A549 (cell line): ENCODE measurements around the gene THADA. TPM values are rescaled to one million over a fixed set of nuclear protein-coding genes. Genes with fewer than 3 reads are reported as not detected.

ENCODE experiments used
- ATAC-seq, 2 experiments: fragments of 200-7000 bp in 1 of 2; fragments of >200 bp in 1 of 2; cut with Nextera tagmentation in 1 of 2; cut with Tn5 transposase in 1 of 2; 3 replicates each; pipeline versions ENCODE4 v1.8.0 to v1.9.1; 2018 to 2020; ENCODE audit warnings: mild to moderate bottlenecking in 1 of 2, moderate library complexity in 1 of 2
- CTCF ChIA-PET: fragments of 300-600 bp; sonication (Branson Sonifier 250); formaldehyde crosslinking; extraction: SDS; loops from one replicate; lab custom pipeline; 2021; ENCODE audit warnings: antibody characterized with exemption, inconsistent platforms; lab: Yijun Ruan, JAX
- POLR2A ChIA-PET: fragments of 350-600 bp; formaldehyde crosslinking; extraction: SDS; loops from one replicate; lab custom pipeline; 2021; ENCODE audit warnings: antibody characterized with exemption, inconsistent platforms; lab: Yijun Ruan, JAX
- DNase-seq, 2 experiments: peaks; one replicate each; pipeline versions ENCODE4 v3.0.0 to v3.0.0-alpha.2; 2011 to 2016; ENCODE audit warnings: low read depth in 1 of 2, low spot score in 1 of 2
- FAIRE-seq: peaks from 2 replicates; lab custom pipeline; 2011; peaks lifted over from hg19 to GRCh38; lab: Jason Lieb, UNC
- H3K27ac ChIP-seq, 2 experiments: fragments of >200 bp; sonication (Bioruptor Twin); formaldehyde crosslinking; 3 replicates each; pipeline ENCODE4 v1.5.1; 2016 to 2017
- H3K4me1 ChIP-seq: fragments of >200 bp; sonication (Bioruptor Twin); formaldehyde crosslinking; 3 replicates; pipeline ENCODE4 v1.6.1; 2016
- H3K4me2 ChIP-seq: fragments of >200 bp; sonication (Bioruptor Twin); formaldehyde crosslinking; 3 replicates; pipeline ENCODE4 v1.6.1; 2016
- H3K4me3 ChIP-seq: fragments of >200 bp; sonication (Bioruptor Twin); formaldehyde crosslinking; 3 replicates; pipeline ENCODE4 v1.5.1; 2016
- H3K9me3 ChIP-seq: fragments of >200 bp; sonication (Bioruptor Twin); formaldehyde crosslinking; 3 replicates; pipeline ENCODE4 v1.6.1; 2016
- BHLHE40 ChIP-seq: IDR thresholded peaks from 2 replicates; pipeline ENCODE4 v1.6.1; 2012; ENCODE audit warnings: low read depth, low read length, inconsistent platforms
- CBX2 ChIP-seq: fragments of 200-600 bp; sonication (generic); IDR thresholded peaks from 2 replicates; pipeline ENCODE4 v1.6.1; 2016; ENCODE audit warnings: low read depth, mild to moderate bottlenecking, borderline replicate concordance
- CBX8 ChIP-seq: fragments of 200-600 bp; sonication (generic); IDR thresholded peaks from 2 replicates; pipeline ENCODE4 v1.6.1; 2016
- CEBPB ChIP-seq, 2 experiments: fragments of >200 bp in 1 of 2; sonication (Bioruptor Twin) in 1 of 2; formaldehyde crosslinking in 1 of 2; IDR thresholded peaks; 2 replicates each; pipeline ENCODE4 v1.6.1; 2012 to 2016
- CHD4 ChIP-seq: fragments of 200-600 bp; sonication (generic); IDR thresholded peaks from 2 replicates; pipeline ENCODE4 v1.6.1; 2016; ENCODE audit warnings: antibody characterized with exemption, mild to moderate bottlenecking, borderline replicate concordance
- EHF ChIP-seq: fragments of 250-450 bp; sonication (Bioruptor Pico); IDR thresholded peaks from 2 replicates; pipeline ENCODE4 v1.5.0; 2020; ENCODE audit warnings: mild to moderate bottlenecking
- EHMT2 ChIP-seq: fragments of 200-600 bp; sonication (generic); IDR thresholded peaks from 2 replicates; pipeline ENCODE4 v1.6.1; 2016; ENCODE audit warnings: antibody characterized with exemption, low read depth, mild to moderate bottlenecking, moderate library complexity
- ELK1 ChIP-seq: fragments of 150-350 bp; IDR thresholded peaks from 2 replicates; pipeline ENCODE4 v1.6.1; 2014; ENCODE audit warnings: low read depth, mild to moderate bottlenecking, low read length
- EP300 ChIP-seq, 2 experiments: fragments of >200 bp; sonication (Bioruptor Twin); formaldehyde crosslinking; IDR thresholded peaks; 2 replicates in 1 of 2; 3 replicates in 1 of 2; pipeline ENCODE4 v1.6.1; 2016 to 2017
- ESRRA ChIP-seq: fragments of 150-350 bp; IDR thresholded peaks from 2 replicates; pipeline ENCODE4 v1.6.1; 2014; ENCODE audit warnings: mild to moderate bottlenecking, low read length, borderline replicate concordance
- FOSL2 ChIP-seq, 2 experiments: fragments of 450-650 bp in 1 of 2; fragments of >200 bp in 1 of 2; sonication (Bioruptor Twin) in 1 of 2; formaldehyde crosslinking; IDR thresholded peaks; 2 replicates each; pipeline versions ENCODE4 v1.5.0 to v1.6.1; 2016 to 2020; ENCODE audit warnings: mild to moderate bottlenecking in 1 of 2, moderate library complexity in 1 of 2
- FOXS1 ChIP-seq: fragments of 250-450 bp; sonication (Bioruptor Pico); IDR thresholded peaks from 2 replicates; pipeline ENCODE4 v1.5.0; 2020; ENCODE audit warnings: mild to moderate bottlenecking, moderate library complexity
- HES2 ChIP-seq: fragments of >200 bp; sonication (Bioruptor Twin); formaldehyde crosslinking; IDR thresholded peaks from 2 replicates; pipeline ENCODE4 v1.6.1; 2016
- HOXA7 ChIP-seq: fragments of 250-450 bp; sonication (Bioruptor Pico); IDR thresholded peaks from 2 replicates; pipeline ENCODE4 v1.5.0; 2020; ENCODE audit warnings: mild to moderate bottlenecking, moderate library complexity
- JUN ChIP-seq, 2 experiments: fragments of >200 bp; sonication (Bioruptor Twin); formaldehyde crosslinking; IDR thresholded peaks; 2 replicates in 1 of 2; 3 replicates in 1 of 2; pipeline ENCODE4 v1.6.1; 2016 to 2017
- JUNB ChIP-seq: fragments of >200 bp; sonication (Bioruptor Twin); formaldehyde crosslinking; IDR thresholded peaks from 2 replicates; pipeline ENCODE4 v1.6.1; 2016
- PHF8 ChIP-seq: fragments of 200-600 bp; sonication (generic); IDR thresholded peaks from 2 replicates; pipeline ENCODE4 v1.6.1; 2016; ENCODE audit warnings: low read depth, mild to moderate bottlenecking, antibody characterized with exemption, moderate library complexity, borderline replicate concordance
- POLR2A ChIP-seq: IDR thresholded peaks from 2 replicates; pipeline ENCODE4 v1.6.1; 2012; ENCODE audit warnings: mild to moderate bottlenecking, low read length
- POLR2AphosphoS2 ChIP-seq: conservative IDR thresholded peaks from 2 replicates; pipeline ENCODE4 v1.6.1; 2012; ENCODE audit warnings: low read length, improper control_type of control experiment, inconsistent platforms
- RFX5 ChIP-seq: fragments of 450-650 bp; IDR thresholded peaks from 2 replicates; pipeline ENCODE4 v1.7.1; 2014; ENCODE audit warnings: antibody characterized with exemption, mild to moderate bottlenecking, moderate library complexity
- SMC3 ChIP-seq: fragments of >200 bp; sonication (Bioruptor Twin); formaldehyde crosslinking; IDR thresholded peaks from 3 replicates; pipeline ENCODE4 v1.6.1; 2018; ENCODE audit warnings: inconsistent platforms
- ZNF302 ChIP-seq: fragments of 250-450 bp; sonication (Bioruptor Pico); IDR thresholded peaks from 2 replicates; pipeline ENCODE4 v1.9.0; 2021; ENCODE audit warnings: inconsistent platforms, mild to moderate bottlenecking, moderate library complexity
- ZSCAN20 ChIP-seq: fragments of 250-450 bp; sonication (Bioruptor Pico); IDR thresholded peaks from 2 replicates; pipeline ENCODE4 v1.8.0; 2022; ENCODE audit warnings: mild to moderate bottlenecking, moderate library complexity
- WGBS: methylation state at CpG from one replicate; pipeline ENCODE4 v1.1.6; 2017; ENCODE audit errors: missing lambda C conversion rate; 5-methylcytosine and 5-hydroxymethylcytosine counted together
- polyA plus RNA-seq, 4 experiments: library from polyadenylated mRNA; depleted of rRNA in 3 of 4; stranded (reverse); fragments of >200 nt; fragmentation: RNase III in 1 of 4; extraction: RNeasy Plus Mini Kit Qiagen cat#74134 plus additional on column Dnase treatment in 1 of 4; gene quantifications; 2 replicates in 3 of 4; 3 replicates in 1 of 4; pipeline ENCODE4 v1.2.3, GENCODE V29; 2011 to 2017
- TF ChIP-seq, protein P1 (sequence below): fragments of 250-450 bp; sonication (Bioruptor Pico); IDR thresholded peaks from 2 replicates; pipeline ENCODE4 v1.5.0; 2021; ENCODE audit warnings: mild to moderate bottlenecking, moderate library complexity, borderline replicate concordance
- TF ChIP-seq, protein P2 (sequence below): fragments of 250-450 bp; sonication (Bioruptor Pico); IDR thresholded peaks from 2 replicates; pipeline ENCODE4 v1.5.0; 2020; ENCODE audit warnings: low read depth, mild to moderate bottlenecking, moderate library complexity
- TF ChIP-seq, protein P3 (sequence below): IDR thresholded peaks from 2 replicates; pipeline ENCODE4 v1.6.1; 2012

The THADA gene
- polyA plus RNA-seq, 2 of the 4 experiments (the other 2 are of a cell fraction): 21.8 to 37.9 TPM

DNA sequence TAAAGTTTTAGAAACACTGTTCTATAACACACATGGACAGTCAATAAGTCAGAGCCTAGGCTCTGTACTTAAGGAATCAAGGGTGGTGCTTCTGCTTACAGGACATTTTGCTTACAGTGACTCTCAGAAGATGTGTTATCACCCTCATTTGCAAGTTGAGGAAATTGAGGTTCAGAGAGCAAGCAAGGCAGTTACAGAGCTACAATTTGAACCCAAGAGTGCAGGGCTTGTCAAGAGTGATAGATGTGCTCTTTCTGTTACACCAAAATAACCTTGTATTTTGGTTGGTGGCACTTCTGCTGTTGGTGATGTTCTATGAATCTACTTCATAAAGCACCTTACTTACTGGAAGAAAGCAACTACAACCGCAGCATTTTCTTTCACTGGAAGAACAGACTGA, 170.2 kb downstream of the THADA start:
- H3K4me1 ChIP-seq: peaks cover 60% of the 10 kb centered on the region
- FAIRE-seq (no peak), ATAC-seq (no peak), DNase-seq (no peak)
- H3K9me3 ChIP-seq: no peaks in the 10 kb centered on the region
- WGBS: 98% methylated on average over 1 of the region's 1 CpG
- H3K27ac ChIP-seq: peak overlapping the region; percentile 68 to 81
- peak overlapping the region; percentile 51 for H3K4me2 ChIP-seq
- CTCF ChIA-PET: interaction anchor here (1.3 kb wide), 1 partner anchor 11 kb away, joined by 3 read pairs; no protein-coding TSS in a partner anchor
- TF ChIP-seq HOXA7 (CRISPR knock-in tag) (no peak), CEBPB (IDR thresholded peaks at IDR 0.05) (no peak), CBX2 (no peak), ESRRA (no peak), JUNB (no peak), SMC3 (no peak), ZNF302 (CRISPR knock-in tag) (no peak), CHD4 (no peak)
- TF ChIP-seq, protein P1, sequence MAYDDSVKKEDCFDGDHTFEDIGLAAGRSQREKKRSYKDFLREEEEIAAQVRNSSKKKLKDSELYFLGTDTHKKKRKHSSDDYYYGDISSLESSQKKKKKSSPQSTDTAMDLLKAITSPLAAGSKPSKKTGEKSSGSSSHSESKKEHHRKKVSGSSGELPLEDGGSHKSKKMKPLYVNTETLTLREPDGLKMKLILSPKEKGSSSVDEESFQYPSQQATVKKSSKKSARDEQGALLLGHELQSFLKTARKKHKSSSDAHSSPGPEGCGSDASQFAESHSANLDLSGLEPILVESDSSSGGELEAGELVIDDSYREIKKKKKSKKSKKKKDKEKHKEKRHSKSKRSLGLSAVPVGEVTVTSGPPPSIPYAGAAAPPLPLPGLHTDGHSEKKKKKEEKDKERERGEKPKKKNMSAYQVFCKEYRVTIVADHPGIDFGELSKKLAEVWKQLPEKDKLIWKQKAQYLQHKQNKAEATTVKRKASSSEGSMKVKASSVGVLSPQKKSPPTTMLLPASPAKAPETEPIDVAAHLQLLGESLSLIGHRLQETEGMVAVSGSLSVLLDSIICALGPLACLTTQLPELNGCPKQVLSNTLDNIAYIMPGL (CRISPR knock-in tag): no peak
- POLR2A ChIA-PET: no interaction called here
- no peak overlapping the region for H3K4me3 ChIP-seq

GRCh38 chr2:43424262-43425207, 171.3 kb downstream of the THADA start:
- no peaks in the 10 kb centered on the region for H3K9me3 ChIP-seq
- H3K4me2 ChIP-seq: peak overlapping the region; percentile 41
- CTCF ChIA-PET: interaction anchor here (0.7 to 1.7 kb wide), 3 partner anchors 12 to 61 kb away, joined by 3 to 4 read pairs (median 3); no protein-coding TSS in a partner anchor
- WGBS: 81% methylated on average over 6 of the region's 6 CpGs
- DNase-seq (no peak), FAIRE-seq (no peak), ATAC-seq (no peak)
- peak overlapping the region; percentile 68 to 81; a peak in 5 of 6 replicates for H3K27ac ChIP-seq
- no peak for TF ChIP-seq RFX5
- TF ChIP-seq CEBPB (IDR thresholded peaks at IDR 0.05): peak in 1 of 2 experiments; percentile 56; a peak in 3 of 4 replicates
- no peak for TF ChIP-seq CBX8
- no peak for TF ChIP-seq EP300 (IDR thresholded peaks at IDR 0.05)
- POLR2A ChIA-PET: no interaction called here
- peaks cover 60% of the 10 kb centered on the region for H3K4me1 ChIP-seq
- H3K4me3 ChIP-seq: no peak overlapping the region

DNA sequence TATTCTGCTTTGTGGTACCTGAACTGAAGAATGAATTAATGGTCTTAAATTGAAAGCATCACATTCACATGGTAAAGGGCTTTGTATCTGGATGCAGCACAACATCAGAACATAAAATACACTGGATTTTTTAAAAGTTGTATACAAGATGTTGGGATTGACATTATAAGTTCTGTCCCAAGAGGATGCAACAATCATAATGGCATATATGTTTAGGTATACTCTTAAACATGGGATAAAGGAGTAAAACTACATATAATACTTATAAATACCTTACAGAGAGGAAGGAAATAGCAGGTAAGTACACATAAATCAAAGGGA, 171.9 kb downstream of the THADA start:
- H3K27ac ChIP-seq: peak overlapping the region in 1 of 2 experiments; percentile 81; a peak in 3 of 6 replicates
- ATAC-seq (no peak), FAIRE-seq (no peak), DNase-seq (no peak)
- ChIA-PET POLR2A (no interaction called here), CTCF (interaction anchor here (1.7 kb wide), 1 partner anchor 12 kb away, joined by 4 read pairs; no protein-coding TSS in a partner anchor)
- no peak overlapping the region for H3K4me3 ChIP-seq
- H3K4me2 ChIP-seq: peak overlapping the region; percentile 41; the same call in 2 of the 3 replicates
- peaks cover 54% of the 10 kb centered on the region for H3K4me1 ChIP-seq
- H3K9me3 ChIP-seq: no peaks in the 10 kb centered on the region
- TF ChIP-seq EHMT2: no peak
- TF ChIP-seq CBX8: no peak
- TF ChIP-seq, protein P2, sequence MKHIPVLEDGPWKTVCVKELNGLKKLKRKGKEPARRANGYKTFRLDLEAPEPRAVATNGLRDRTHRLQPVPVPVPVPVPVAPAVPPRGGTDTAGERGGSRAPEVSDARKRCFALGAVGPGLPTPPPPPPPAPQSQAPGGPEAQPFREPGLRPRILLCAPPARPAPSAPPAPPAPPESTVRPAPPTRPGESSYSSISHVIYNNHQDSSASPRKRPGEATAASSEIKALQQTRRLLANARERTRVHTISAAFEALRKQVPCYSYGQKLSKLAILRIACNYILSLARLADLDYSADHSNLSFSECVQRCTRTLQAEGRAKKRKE (CRISPR knock-in tag): no peak
- TF ChIP-seq EP300 (IDR thresholded peaks at IDR 0.05): no peak
- TF ChIP-seq POLR2A: no peak
- TF ChIP-seq CEBPB (IDR thresholded peaks at IDR 0.05): no peak
- TF ChIP-seq CBX2: no peak
- no peak for TF ChIP-seq ELK1
- TF ChIP-seq BHLHE40: no peak
- no peak for TF ChIP-seq FOSL2 (IDR thresholded peaks at IDR 0.05)
- no peak for TF ChIP-seq FOSL2 (CRISPR knock-in tag; IDR thresholded peaks at IDR 0.05)
- no peak for TF ChIP-seq FOXS1
- TF ChIP-seq RFX5: no peak
- TF ChIP-seq ESRRA: no peak
- TF ChIP-seq, protein P3, sequence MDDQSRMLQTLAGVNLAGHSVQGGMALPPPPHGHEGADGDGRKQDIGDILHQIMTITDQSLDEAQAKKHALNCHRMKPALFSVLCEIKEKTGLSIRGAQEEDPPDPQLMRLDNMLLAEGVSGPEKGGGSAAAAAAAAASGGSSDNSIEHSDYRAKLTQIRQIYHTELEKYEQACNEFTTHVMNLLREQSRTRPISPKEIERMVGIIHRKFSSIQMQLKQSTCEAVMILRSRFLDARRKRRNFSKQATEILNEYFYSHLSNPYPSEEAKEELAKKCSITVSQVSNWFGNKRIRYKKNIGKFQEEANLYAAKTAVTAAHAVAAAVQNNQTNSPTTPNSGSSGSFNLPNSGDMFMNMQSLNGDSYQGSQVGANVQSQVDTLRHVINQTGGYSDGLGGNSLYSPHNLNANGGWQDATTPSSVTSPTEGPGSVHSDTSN: no peak
- TF ChIP-seq EHF (CRISPR knock-in tag): no peak
- TF ChIP-seq JUN (IDR thresholded peaks at IDR 0.05): no peak
- TF ChIP-seq HES2: no peak
- TF ChIP-seq PHF8: no peak
- no peak for TF ChIP-seq ZSCAN20 (CRISPR knock-in tag)
- no peak for TF ChIP-seq POLR2AphosphoS2
